Naive thymus-derived CD4-positive, alpha-beta T cell (primary cell): Measurements from ENCODE around the gene DCAF5. TPM values are rescaled to one million over a fixed set of nuclear protein-coding genes. Genes with fewer than 3 reads are reported as not detected.

Experiments used
- ATAC-seq: fragments of 150-1000 bp; cut with Tn5 transposase; 2 replicates; pipeline ENCODE4 v1.10.0; 2021; ENCODE audit warnings: mild to moderate bottlenecking, moderate library complexity
- CTCF ChIA-PET: fragments of 350-600 bp; sonication (Branson Sonifier 250); formaldehyde crosslinking; loops from one replicate; lab custom pipeline; 2021; ENCODE audit warnings: antibody characterized with exemption; lab: Charles Lee
- POLR2A ChIA-PET: fragments of 350-600 bp; sonication (Branson Sonifier 250); formaldehyde crosslinking; loops from one replicate; lab custom pipeline; 2021; ENCODE audit warnings: antibody characterized with exemption, inconsistent platforms; lab: Charles Lee
- DNase-seq, 9 donors: peaks; one replicate each; pipeline versions ENCODE4 v3.0.0 to v3.0.0-alpha.2; 2020 to 2022; ENCODE audit warnings: mixed read lengths in 1 of 9
- H3K27ac ChIP-seq: one replicate; pipeline ENCODE4 v1.7.0; 2013; ENCODE audit warnings: mild to moderate bottlenecking, low read depth, low read length, moderate library complexity
- H3K27me3 ChIP-seq, 2 donors: one replicate each; pipeline ENCODE4 v1.7.0; 2013; ENCODE audit warnings: low read length in 2 of 2, mild to moderate bottlenecking in 2 of 2, moderate library complexity in 2 of 2; ENCODE audit not compliant: control insufficient read depth in 2 of 2, insufficient read depth in 2 of 2
- H3K36me3 ChIP-seq, 3 experiments: 1 replicate in 2 of 3; 2 replicates in 1 of 3; pipeline ENCODE4 v1.7.0; 2013; ENCODE audit warnings: low read length in 3 of 3, mild to moderate bottlenecking in 3 of 3, moderate library complexity in 1 of 3; ENCODE audit not compliant: insufficient read depth in 3 of 3, control insufficient read depth in 2 of 3
- H3K4me1 ChIP-seq, 2 donors: one replicate each; pipeline ENCODE4 v1.7.0; 2013; ENCODE audit warnings: low read length in 2 of 2, mild to moderate bottlenecking in 2 of 2, moderate library complexity in 1 of 2; ENCODE audit not compliant: control insufficient read depth in 2 of 2, insufficient read depth in 2 of 2
- H3K4me3 ChIP-seq: 2 replicates; pipeline ENCODE4 v1.7.0; 2013; ENCODE audit warnings: mild to moderate bottlenecking, low read length
- H3K9me3 ChIP-seq, 3 experiments: 1 replicate in 2 of 3; 2 replicates in 1 of 3; pipeline ENCODE4 v1.7.0; 2013; ENCODE audit warnings: low read length in 3 of 3; ENCODE audit not compliant: control insufficient read depth in 2 of 3
- H3K27ac Mint-ChIP-seq, 9 donors: one replicate each; pipeline ENCODE4 v1.8.0; 2020 to 2022; ENCODE audit warnings: mixed read lengths in 9 of 9, mild to moderate bottlenecking in 8 of 9, moderate library complexity in 5 of 9, inconsistent platforms in 2 of 9
- H3K27me3 Mint-ChIP-seq, 5 donors: one replicate each; pipeline ENCODE4 v1.8.0; 2021 to 2022; ENCODE audit warnings: mixed read lengths in 5 of 5, mild to moderate bottlenecking in 1 of 5
- H3K36me3 Mint-ChIP-seq, 5 donors: one replicate each; pipeline ENCODE4 v1.8.0; 2020 to 2022; ENCODE audit warnings: mixed read lengths in 5 of 5, mild to moderate bottlenecking in 3 of 5, inconsistent platforms in 1 of 5
- H3K4me1 Mint-ChIP-seq, 7 donors: one replicate each; pipeline ENCODE4 v1.8.0; 2020 to 2022; ENCODE audit warnings: mixed read lengths in 7 of 7, mild to moderate bottlenecking in 3 of 7, inconsistent platforms in 1 of 7
- H3K4me3 Mint-ChIP-seq, 10 donors: one replicate each; pipeline ENCODE4 v1.8.0; 2020 to 2022; ENCODE audit warnings: mild to moderate bottlenecking in 10 of 10, mixed read lengths in 10 of 10, moderate library complexity in 6 of 10, inconsistent platforms in 2 of 10
- H3K9me3 Mint-ChIP-seq, 11 donors: one replicate each; pipeline ENCODE4 v1.8.0; 2020 to 2022; ENCODE audit warnings: mixed read lengths in 11 of 11, mild to moderate bottlenecking in 4 of 11, inconsistent platforms in 1 of 11, moderate library complexity in 1 of 11
- intact Hi-C, 2 donors: fragments of 100-400 bp; cut with micrococcal nuclease; formaldehyde crosslinking; loops; one replicate each; pipeline ENCODE4 v1.15.1; 2023
- polyA plus RNA-seq, 2 donors: library from polyadenylated mRNA; unstranded; fragments of 300-500 nt; fragmentation: Illumina TruSeq; gene quantifications; one replicate each; pipeline ENCODE4 v1.2.3, GENCODE V29; 2021
- total RNA-seq, 6 experiments: library from RNA in 5 of 6; stranded (reverse) in 5 of 6; gene quantifications; 1 replicate in 5 of 6; 2 replicates in 1 of 6; pipeline ENCODE4 v1.2.3 and lab custom pipeline; 2021 to 2026

The DCAF5 gene
- total and polyA plus RNA-seq, 7 experiments from 2014 or later: 43.0 to 89.2 (median 70.4) TPM

DNA sequence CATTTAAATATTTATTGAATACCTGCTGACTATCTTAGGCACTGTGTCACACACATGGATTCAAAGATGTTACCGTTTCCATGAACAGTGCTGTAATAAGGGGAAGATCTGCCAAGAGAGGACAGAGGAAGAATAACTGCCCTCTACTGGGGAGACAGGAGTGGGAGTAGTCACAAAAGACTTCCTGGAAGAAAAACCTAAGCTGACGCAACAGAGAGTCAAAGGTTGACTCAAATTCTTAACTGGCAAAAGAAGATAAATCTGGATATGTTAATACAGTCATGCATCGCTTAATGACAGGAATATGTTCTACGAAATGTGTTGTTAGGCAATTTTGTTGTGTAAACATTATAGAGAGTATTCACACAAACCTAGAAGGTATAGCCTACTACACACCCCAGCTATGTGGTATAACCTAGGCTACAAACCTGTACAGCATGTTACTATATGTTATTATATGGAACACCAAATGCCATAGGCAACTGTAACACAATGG, 51.5 kb downstream of the DCAF5 start:
- H3K36me3 Mint-ChIP-seq: peaks cover 0 to 33% (median 11%) of the 10 kb centered on the region in 5 donors
- no peaks in the 10 kb centered on the region for H3K9me3 ChIP-seq
- H3K4me1 Mint-ChIP-seq: peaks cover 9 to 31% (median 23%) of the 10 kb centered on the region in 7 donors
- intact Hi-C loops: loop anchor here in 1 of 2 donors (10.0 kb wide), 1 partner anchor 857 kb away; no protein-coding TSS in a partner anchor
- DNase-seq (peak in 4 of 9 donors; percentile 7 to 35 (median 10)), ATAC-seq (peak; percentile 90)
- H3K4me3 Mint-ChIP-seq: no peak overlapping the region
- no peaks in the 10 kb centered on the region for H3K27me3 Mint-ChIP-seq
- ChIA-PET CTCF (no interaction called here), POLR2A (interaction anchor here (0.6 kb wide), 1 partner anchor 48 kb away, joined by 3 read pairs; no protein-coding TSS in a partner anchor)
- H3K36me3 ChIP-seq: peaks cover 0 to 27% (median 3%) of the 10 kb centered on the region in 3 experiments
- H3K4me3 ChIP-seq: no peak overlapping the region
- no peaks in the 10 kb centered on the region for H3K4me1 ChIP-seq
- H3K27ac Mint-ChIP-seq: peak overlapping the region in 4 of 9 donors; percentile 19 to 76 (median 46)
- H3K27me3 ChIP-seq: no peaks in the 10 kb centered on the region
- H3K27ac ChIP-seq: no peak overlapping the region
- no peaks in the 10 kb centered on the region for H3K9me3 Mint-ChIP-seq

DNA sequence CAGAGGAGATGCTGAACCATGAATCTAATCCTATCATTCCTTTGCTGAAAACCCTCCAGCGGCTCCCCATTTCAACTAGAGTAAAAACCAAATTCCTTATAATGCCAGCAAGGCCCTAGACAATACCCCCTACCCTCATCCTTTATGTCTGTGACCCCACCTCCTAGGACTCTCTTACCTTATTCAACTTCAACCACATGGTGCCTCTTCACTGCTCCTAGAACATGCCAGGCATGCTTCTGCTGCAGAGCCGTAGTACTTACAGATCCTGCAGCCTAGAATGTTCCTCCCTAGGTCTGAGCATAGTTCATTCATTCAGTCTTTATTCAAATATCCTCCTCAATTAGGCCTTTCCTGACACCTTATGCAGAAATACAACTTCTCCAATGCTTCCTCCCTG, 54.9 kb downstream of the DCAF5 start:
- peaks cover 9 to 47% (median 34%) of the 10 kb centered on the region in 7 donors for H3K4me1 Mint-ChIP-seq
- POLR2A ChIA-PET: no interaction called here

DNA sequence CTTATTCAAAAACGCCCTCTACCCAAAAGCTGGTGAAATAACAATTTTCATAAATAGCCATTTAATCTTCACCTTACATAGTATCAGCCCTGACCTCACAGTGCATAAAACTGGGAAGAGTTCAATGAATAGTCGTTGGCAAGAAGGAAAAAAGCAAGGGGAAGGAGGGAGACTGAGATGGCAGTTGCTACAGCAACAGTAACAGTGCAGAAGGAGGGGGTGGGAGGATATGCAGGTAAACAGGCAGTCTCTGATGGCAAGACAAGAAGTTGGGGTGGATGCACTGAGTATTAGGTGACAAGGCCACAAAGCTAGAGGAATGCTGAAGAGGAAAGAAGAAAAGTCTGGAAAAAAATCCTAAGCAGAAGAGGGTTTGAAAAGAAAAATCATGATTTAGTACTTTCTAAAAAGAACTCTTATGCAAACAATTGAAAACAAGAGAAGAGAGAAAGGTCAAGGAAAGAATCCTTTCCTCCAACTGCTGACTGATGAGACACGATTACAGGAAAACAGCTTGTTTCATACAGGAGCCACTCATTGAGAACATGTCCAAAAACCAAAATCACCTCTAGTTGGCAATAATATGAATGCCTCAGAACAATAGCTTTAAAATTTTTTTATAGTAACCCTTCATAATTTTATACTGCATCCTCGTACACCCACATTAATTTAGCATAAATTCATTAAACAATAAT, 56.0 kb downstream of the DCAF5 start:
- H3K4me1 Mint-ChIP-seq: peaks cover 11 to 43% (median 30%) of the 10 kb centered on the region in 7 donors
- no peaks in the 10 kb centered on the region for H3K4me1 ChIP-seq
- no peak overlapping the region for H3K4me3 Mint-ChIP-seq
- no peak for DNase-seq
- POLR2A ChIA-PET: interaction anchor here (0.6 kb wide), 1 partner anchor 243 kb away, joined by 3 read pairs; no protein-coding TSS in a partner anchor
- ATAC-seq: no peak
- CTCF ChIA-PET: interaction anchor here (0.6 to 1.0 kb wide), 2 partner anchors 18 to 61 kb away, joined by 3 to 6 read pairs; no protein-coding TSS in a partner anchor
- H3K9me3 ChIP-seq: no peaks in the 10 kb centered on the region
- H3K27ac Mint-ChIP-seq: peak overlapping the region in 4 of 9 donors; percentile 0 to 48 (median 24)
- no peaks in the 10 kb centered on the region for H3K27me3 Mint-ChIP-seq
- peaks cover 0 to 20% (median 13%) of the 10 kb centered on the region in 5 donors for H3K36me3 Mint-ChIP-seq
- H3K9me3 Mint-ChIP-seq: no peaks in the 10 kb centered on the region
- no peak overlapping the region for H3K27ac ChIP-seq
- no peaks in the 10 kb centered on the region for H3K27me3 ChIP-seq
- intact Hi-C loops: no loop called here
- peaks cover 0 to 32% (median 0%) of the 10 kb centered on the region in 3 experiments for H3K36me3 ChIP-seq
- H3K4me3 ChIP-seq: no peak overlapping the region

More for the DNA sequence above, 54.9 kb downstream of the DCAF5 start:
- CTCF ChIA-PET: interaction anchor here (1.0 kb wide), 1 partner anchor 17 kb away, joined by 3 read pairs; no protein-coding TSS in a partner anchor
- Histone ChIP-seq H3K27ac (no peak overlapping the region), H3K4me1 (no peaks in the 10 kb centered on the region), H3K9me3 (no peaks in the 10 kb centered on the region), H3K36me3 (peaks cover 0 to 30% (median 0%) of the 10 kb centered on the region in 3 experiments), H3K4me3 (no peak overlapping the region), H3K27me3 (no peaks in the 10 kb centered on the region)
- no peak for ATAC-seq
- Mint-ChIP-seq H3K36me3 (peaks cover 0 to 22% (median 17%) of the 10 kb centered on the region in 5 donors), H3K27ac (peak overlapping the region in 5 of 9 donors; percentile 3 to 71 (median 25)), H3K27me3 (no peaks in the 10 kb centered on the region), H3K9me3 (no peaks in the 10 kb centered on the region), H3K4me3 (no peak overlapping the region)
- intact Hi-C loops: no loop called here
- no peak for DNase-seq

DNA sequence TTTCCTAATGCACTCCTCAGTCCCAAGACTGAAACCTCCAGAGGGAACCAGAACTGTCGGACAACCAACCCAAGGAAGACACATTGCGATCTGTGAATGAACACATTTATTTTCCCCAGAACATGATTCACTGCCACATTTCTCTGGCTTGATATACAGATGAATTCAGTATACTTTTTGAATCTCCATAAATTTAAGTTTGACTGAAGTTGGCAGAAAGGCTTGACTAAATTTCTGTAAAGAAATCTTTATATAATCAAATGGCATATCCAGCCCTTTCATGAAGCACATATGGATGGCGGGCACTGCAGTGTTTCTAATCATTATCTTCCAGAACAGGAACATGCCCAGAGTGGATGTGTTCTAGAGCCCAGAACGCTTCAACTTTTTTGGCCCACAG, 56.7 kb downstream of the DCAF5 start:
- H3K27me3 Mint-ChIP-seq: no peaks in the 10 kb centered on the region
- H3K36me3 Mint-ChIP-seq: peaks cover 2 to 23% (median 17%) of the 10 kb centered on the region in 5 donors
- Histone ChIP-seq H3K4me3 (no peak overlapping the region), H3K9me3 (no peaks in the 10 kb centered on the region), H3K36me3 (peaks cover 0 to 34% (median 6%) of the 10 kb centered on the region in 3 experiments), H3K27me3 (no peaks in the 10 kb centered on the region), H3K4me1 (no peaks in the 10 kb centered on the region), H3K27ac (no peak overlapping the region)
- no peak overlapping the region for H3K4me3 Mint-ChIP-seq
- intact Hi-C loops: no loop called here
- no peak for DNase-seq
- POLR2A ChIA-PET: no interaction called here
- H3K4me1 Mint-ChIP-seq: peaks cover 11 to 37% (median 25%) of the 10 kb centered on the region in 7 donors
- CTCF ChIA-PET: no interaction called here
- ATAC-seq: no peak
- H3K9me3 Mint-ChIP-seq: no peaks in the 10 kb centered on the region
- H3K27ac Mint-ChIP-seq: peak overlapping the region in 4 of 9 donors; percentile 9 to 63 (median 51)

DNA sequence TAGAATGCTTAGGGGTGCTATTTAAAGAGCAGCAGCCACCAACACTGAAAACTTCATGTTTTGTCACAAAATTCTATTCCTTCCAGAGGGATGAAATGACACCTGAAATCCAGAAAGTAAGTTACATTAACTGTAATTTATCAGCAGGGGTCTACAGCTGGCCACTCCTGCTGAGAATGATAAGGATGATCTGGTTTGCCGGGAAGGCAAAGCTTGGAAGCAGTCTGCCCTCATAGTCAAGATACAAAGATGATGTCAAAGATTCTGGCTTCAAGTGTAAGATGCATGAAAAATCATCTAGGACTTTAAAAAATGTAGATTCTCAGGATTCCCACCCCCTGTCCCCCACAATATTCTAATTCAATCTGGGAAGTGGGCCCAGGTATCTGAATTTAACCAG, 58.4 kb downstream of the DCAF5 start:
- no peaks in the 10 kb centered on the region for H3K9me3 ChIP-seq
- Mint-ChIP-seq H3K27ac (peak overlapping the region in 8 of 9 donors; percentile 33 to 77 (median 64)), H3K27me3 (no peaks in the 10 kb centered on the region), H3K4me1 (peaks cover 11 to 39% (median 23%) of the 10 kb centered on the region in 7 donors), H3K4me3 (no peak overlapping the region), H3K36me3 (peaks cover 4 to 23% (median 20%) of the 10 kb centered on the region in 5 donors), H3K9me3 (no peaks in the 10 kb centered on the region)
- H3K4me1 ChIP-seq: no peaks in the 10 kb centered on the region
- no peak for ATAC-seq
- intact Hi-C loops: loop anchor here in 1 of 2 donors (5.0 kb wide), 1 partner anchor 117 kb away; the partner anchor contains the start of gene ACTN1
- peaks cover 7 to 47% (median 23%) of the 10 kb centered on the region in 3 experiments for H3K36me3 ChIP-seq
- ChIA-PET POLR2A (interaction anchor here (0.6 kb wide), 1 partner anchor 108 kb away, joined by 4 read pairs; no protein-coding TSS in a partner anchor), CTCF (interaction anchor here (0.7 to 0.8 kb wide), 2 partner anchors 231 to 1714 kb away, joined by 3 read pairs; no protein-coding TSS in a partner anchor)
- H3K27me3 ChIP-seq: no peaks in the 10 kb centered on the region
- no peak overlapping the region for H3K4me3 ChIP-seq
- H3K27ac ChIP-seq: no peak overlapping the region
- no peak for DNase-seq

DNA sequence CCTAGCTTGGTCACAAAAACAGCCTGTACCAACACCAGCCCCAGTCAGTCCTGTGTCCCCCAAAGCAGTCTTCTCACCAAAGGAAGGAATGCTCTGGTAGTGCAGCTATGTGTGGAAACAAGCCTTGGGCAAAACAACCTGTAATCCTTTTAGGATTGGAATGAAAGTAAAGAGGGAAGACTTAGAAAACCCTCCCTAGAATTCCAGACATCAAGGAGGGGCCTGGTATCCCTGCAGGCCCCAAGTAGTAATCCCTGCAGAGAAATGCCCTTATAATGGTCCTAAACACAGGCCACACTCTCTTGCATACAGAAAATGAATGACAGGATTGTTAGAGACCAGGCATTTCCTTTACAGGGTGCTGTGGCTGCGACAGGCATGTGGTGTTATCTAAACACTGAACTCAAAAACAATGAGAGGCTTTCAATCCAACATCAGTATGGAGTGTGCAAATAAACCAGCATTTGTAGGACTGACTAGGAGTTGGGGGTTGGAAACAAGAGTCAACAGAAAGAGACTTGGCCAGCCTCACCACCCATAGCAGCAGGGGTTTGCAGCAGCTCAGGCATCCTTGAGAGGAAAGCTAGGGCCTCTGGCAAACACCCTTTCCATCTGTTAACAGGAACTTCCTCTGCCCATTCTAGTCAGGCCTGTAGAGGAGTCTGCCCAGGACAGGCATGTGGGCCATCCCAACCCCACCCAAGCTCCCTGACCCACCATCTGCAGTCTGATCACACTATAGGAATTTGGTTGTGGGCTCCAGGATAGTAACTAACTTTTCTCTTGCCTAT, 59.1 kb downstream of the DCAF5 start:
- POLR2A ChIA-PET: interaction anchor here (0.7 to 0.9 kb wide), 2 partner anchors 33 to 68 kb away, joined by 3 read pairs; no protein-coding TSS in a partner anchor
- Mint-ChIP-seq H3K27ac (peak overlapping the region in 7 of 9 donors; percentile 33 to 77 (median 66)), H3K4me3 (no peak overlapping the region)

More for the DNA sequence above, 59.1 kb downstream of the DCAF5 start:
- Mint-ChIP-seq H3K9me3 (no peaks in the 10 kb centered on the region), H3K36me3 (peaks cover 4 to 23% (median 17%) of the 10 kb centered on the region in 5 donors), H3K27me3 (no peaks in the 10 kb centered on the region), H3K4me1 (peaks cover 6 to 35% (median 23%) of the 10 kb centered on the region in 7 donors)
- ATAC-seq (no peak), DNase-seq (no peak)
- Histone ChIP-seq H3K9me3 (no peaks in the 10 kb centered on the region), H3K27ac (no peak overlapping the region), H3K36me3 (peaks cover 7 to 51% (median 25%) of the 10 kb centered on the region in 3 experiments), H3K4me3 (no peak overlapping the region), H3K27me3 (no peaks in the 10 kb centered on the region), H3K4me1 (no peaks in the 10 kb centered on the region)
- CTCF ChIA-PET: interaction anchor here (0.6 to 0.7 kb wide), 2 partner anchors 231 to 1715 kb away, joined by 3 read pairs; no protein-coding TSS in a partner anchor
- intact Hi-C loops: loop anchor here in 1 of 2 donors (5.0 kb wide), 1 partner anchor 117 kb away; the partner anchor contains the start of gene ACTN1
